ENCODE results near the gene ADGRV1.
"Not testable (repeated sequence)": the region's sequence is repeated elsewhere in the genome, so short reads cannot be mapped to it uniquely, and the experiment has no call there.

Gene ADGRV1

DNA sequence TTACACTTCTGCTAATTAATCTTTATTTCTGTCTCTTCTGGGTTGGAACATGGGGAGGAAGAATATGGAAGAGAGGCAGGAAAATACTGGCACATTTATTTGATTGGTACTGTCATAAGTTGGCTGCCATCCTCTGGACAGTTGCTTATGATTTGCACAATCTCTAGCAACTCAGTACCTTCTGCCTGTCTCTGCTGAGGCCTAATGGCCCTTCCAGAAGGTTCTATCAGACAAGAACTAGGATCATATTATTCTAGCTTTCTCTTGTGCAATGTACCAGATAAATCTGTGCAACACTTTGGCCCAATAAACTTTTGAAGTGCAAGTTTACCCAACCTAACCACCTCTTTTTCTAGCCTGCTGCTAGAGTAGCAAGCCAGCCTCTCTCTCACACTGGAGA lies 489.5 kb downstream of the ADGRV1 start:
- Mint-ChIP-seq H3K27me3 (peaks cover 7 to 15% of the 10 kb centered on the region in 2 donors), H3K4me1 (ENCODE audit: low read depth in 2 of 2) (no peaks in the 10 kb centered on the region), H3K27ac (no peak overlapping the region), H3K9me3 (peaks cover 0 to 4% of the 10 kb centered on the region in 2 donors), H3K4me3 (no peak overlapping the region), H3K36me3 (ENCODE audit: insufficient read depth) (no peaks in the 10 kb centered on the region)
- ATAC-seq (replicated peaks) (no peak), DNase-seq (no peak)

DNA sequence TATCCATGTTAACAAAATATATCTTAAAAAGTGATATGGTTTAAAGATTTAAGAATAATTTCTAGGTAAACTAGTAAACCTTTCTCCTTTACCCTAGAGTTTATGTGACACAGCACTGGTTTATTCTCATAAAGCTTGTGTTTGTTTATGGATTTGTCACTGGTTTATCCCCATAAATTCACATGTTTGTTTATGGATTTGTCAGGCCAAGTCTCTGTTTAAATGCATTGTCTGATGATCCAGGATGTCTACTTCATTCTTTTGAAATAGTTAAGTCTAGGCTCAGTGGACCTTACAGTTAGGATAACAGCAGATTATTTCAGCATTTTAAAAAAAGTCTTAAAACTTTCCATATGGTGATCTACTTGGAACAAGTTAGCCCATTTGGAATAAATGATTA lies 490.5 kb downstream of the ADGRV1 start:
- Mint-ChIP-seq H3K9me3 (peaks cover 0 to 4% of the 10 kb centered on the region in 2 donors), H3K4me1 (ENCODE audit: low read depth in 2 of 2) (no peaks in the 10 kb centered on the region), H3K27me3 (peaks cover 16 to 25% of the 10 kb centered on the region in 2 donors), H3K4me3 (no peak overlapping the region), H3K27ac (no peak overlapping the region), H3K36me3 (ENCODE audit: insufficient read depth) (no peaks in the 10 kb centered on the region)
- no peak for ATAC-seq (replicated peaks)
- no peak for DNase-seq

DNA sequence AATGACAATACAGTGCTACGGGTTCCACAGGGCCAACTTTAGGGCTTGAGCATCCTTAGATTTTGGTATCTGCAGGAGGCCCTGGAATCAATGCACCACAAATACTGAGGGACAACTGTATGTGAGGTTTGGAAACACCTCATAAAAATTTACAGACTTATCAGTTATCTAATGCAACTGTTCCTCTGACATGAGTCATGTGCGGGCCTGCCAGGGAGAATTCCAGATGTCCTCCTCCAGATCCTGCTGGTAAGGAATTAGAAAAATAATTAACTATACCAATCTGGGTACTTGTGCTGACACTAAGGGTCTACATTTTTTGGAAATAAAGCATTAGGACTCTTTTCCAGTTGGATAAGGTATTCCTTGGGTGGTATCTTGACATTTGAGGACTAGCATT lies 491.2 kb downstream of the ADGRV1 start:
- H3K4me3 Mint-ChIP-seq = no peak overlapping the region
- peaks cover 13 to 31% of the 10 kb centered on the region in 2 donors for H3K27me3 Mint-ChIP-seq
- no peaks in the 10 kb centered on the region for H3K4me1 Mint-ChIP-seq (ENCODE audit: low read depth in 2 of 2)
- H3K27ac Mint-ChIP-seq = no peak overlapping the region
- H3K36me3 Mint-ChIP-seq (ENCODE audit: insufficient read depth) = no peaks in the 10 kb centered on the region
- H3K9me3 Mint-ChIP-seq = peaks cover 0 to 2% of the 10 kb centered on the region in 2 donors
- ATAC-seq (replicated peaks) (no peak), DNase-seq (no peak)

DNA sequence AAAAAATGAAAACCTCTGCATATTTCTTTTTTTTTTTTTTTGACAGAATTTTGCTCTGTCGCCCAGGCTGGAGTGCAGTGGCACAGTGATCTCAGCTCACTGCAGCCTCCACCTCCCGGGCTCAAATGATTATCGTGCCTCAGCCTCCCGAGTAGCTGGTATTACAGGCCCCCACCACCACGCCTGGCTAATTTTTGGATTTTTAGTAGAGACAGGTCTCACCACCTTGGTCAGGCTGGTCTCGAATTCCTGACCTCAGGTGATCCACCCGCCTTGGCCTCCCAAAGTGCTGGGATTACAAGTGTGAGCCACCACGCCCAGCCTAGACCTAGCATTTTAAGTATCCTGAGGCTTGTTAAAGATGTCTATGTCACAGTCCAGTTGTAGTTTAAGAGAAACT lies 493.8 kb downstream of the ADGRV1 start:
- H3K36me3 Mint-ChIP-seq (ENCODE audit: insufficient read depth); ATAC-seq (replicated peaks); H3K9me3 Mint-ChIP-seq; H3K4me1 Mint-ChIP-seq (ENCODE audit: low read depth in 2 of 2); DNase-seq; H3K4me3 Mint-ChIP-seq; H3K27ac Mint-ChIP-seq: not testable (repeated sequence)
- peaks cover 14 to 23% of the 10 kb centered on the region in 2 donors for H3K27me3 Mint-ChIP-seq

DNA sequence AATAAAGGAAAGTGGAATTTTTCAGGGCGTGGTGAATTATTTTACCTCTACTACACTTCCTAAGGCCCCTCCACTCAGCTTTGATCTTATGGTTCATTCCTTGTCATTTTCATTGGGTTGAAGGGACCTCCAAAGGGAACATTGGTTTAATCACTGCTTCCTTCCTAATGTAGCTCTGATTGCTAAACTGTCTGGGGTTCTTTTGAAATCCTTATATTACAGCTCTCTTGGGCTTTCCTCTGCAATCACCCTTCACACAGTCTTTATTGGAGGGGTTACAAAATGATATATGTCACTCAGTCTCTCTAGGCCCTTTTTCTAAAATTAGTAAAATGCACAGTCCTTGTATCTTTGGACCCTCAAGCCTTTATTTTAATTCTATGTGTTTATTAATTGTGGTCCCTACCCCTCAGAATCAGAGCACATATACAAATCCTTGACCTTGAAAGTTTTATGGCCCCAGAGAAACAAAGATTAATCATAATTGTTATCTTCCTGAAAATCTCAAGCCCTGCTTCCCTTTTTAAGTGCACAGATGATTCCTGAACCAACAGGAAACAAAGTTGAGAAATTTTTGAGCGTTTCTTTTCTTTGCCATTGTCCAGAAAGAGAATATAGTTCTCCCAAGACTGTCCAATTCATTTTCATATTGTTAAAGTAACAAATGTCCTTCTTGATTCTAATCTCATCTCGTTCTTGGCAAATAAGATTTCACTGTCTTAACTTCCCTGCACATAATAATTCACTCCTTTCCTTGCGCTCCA lies 494.6 kb downstream of the ADGRV1 start:
- H3K4me3 Mint-ChIP-seq = no peak overlapping the region
- no peaks in the 10 kb centered on the region for H3K9me3 Mint-ChIP-seq
- DNase-seq = no peak
- no peak for ATAC-seq (replicated peaks)
- H3K36me3 Mint-ChIP-seq (ENCODE audit: insufficient read depth) = no peaks in the 10 kb centered on the region
- no peaks in the 10 kb centered on the region for H3K4me1 Mint-ChIP-seq (ENCODE audit: low read depth in 2 of 2)
- H3K27ac Mint-ChIP-seq = no peak overlapping the region
- H3K27me3 Mint-ChIP-seq = peaks cover 14 to 23% of the 10 kb centered on the region in 2 donors

DNA sequence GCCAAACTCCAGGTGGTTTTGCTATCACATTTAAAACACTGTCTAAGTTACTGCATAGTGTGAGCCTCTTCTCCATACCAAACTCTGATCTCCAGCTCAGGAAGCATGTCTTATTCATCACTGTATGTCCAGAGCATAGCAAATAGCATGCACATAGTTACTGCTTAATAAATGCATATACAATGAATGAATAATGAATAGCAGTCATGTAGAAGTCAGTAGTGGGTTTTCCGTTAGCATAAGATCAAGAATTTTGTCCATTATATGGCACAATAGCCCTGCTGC lies 495.1 kb downstream of the ADGRV1 start:
- no peak overlapping the region for H3K27ac Mint-ChIP-seq
- no peaks in the 10 kb centered on the region for H3K4me1 Mint-ChIP-seq (ENCODE audit: low read depth in 2 of 2)
- DNase-seq = no peak
- H3K9me3 Mint-ChIP-seq = no peaks in the 10 kb centered on the region
- no peak for ATAC-seq (replicated peaks)
- no peaks in the 10 kb centered on the region for H3K36me3 Mint-ChIP-seq (ENCODE audit: insufficient read depth)
- H3K4me3 Mint-ChIP-seq = no peak overlapping the region
- peaks cover 14 to 27% of the 10 kb centered on the region in 2 donors for H3K27me3 Mint-ChIP-seq

DNA sequence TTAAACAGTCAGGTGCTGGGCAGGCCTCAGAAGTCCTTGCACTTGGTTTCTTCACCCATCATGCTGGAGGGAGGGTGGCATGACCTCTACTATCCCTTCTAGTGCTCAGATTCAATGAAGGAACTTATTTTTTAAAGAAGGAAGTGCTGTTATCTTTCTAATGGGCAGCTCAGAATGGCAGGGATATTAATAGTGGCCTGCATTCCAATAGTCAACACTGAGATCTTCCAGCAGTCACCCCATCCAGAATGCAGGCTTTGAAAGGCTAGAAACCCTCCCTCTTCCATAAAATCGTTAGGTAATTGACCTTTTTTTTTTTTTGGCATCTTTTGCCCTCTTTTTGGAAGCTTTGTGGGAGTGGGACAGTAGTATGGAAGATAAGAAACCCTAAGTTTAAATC lies 499.6 kb downstream of the ADGRV1 start:
- ATAC-seq (replicated peaks) (no peak), DNase-seq (no peak)
- H3K36me3 Mint-ChIP-seq (ENCODE audit: insufficient read depth) = no peaks in the 10 kb centered on the region
- no peaks in the 10 kb centered on the region for H3K4me1 Mint-ChIP-seq (ENCODE audit: low read depth in 2 of 2)
- H3K4me3 Mint-ChIP-seq = no peak overlapping the region
- no peak overlapping the region for H3K27ac Mint-ChIP-seq
- H3K9me3 Mint-ChIP-seq = no peaks in the 10 kb centered on the region
- H3K27me3 Mint-ChIP-seq = peaks cover 22 to 33% of the 10 kb centered on the region in 2 donors

DNA sequence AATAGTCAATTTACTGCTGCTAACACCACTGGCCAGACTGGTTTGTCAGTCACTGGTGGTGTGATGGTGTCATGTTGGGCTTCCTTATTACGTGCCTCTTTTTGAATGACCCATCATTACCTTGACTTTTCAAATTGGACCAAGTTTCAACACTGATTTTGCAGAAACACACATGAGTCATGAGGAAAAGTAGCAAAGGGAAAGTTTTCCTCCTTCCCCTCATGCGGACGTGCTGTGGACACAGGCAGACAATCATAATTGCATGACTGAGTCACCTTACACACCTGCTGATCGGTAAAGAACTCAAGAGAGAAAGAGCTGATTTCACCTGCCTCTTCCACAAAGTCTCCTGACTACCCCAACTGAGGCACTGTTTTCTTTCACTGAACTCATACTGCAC lies 500.0 kb downstream of the ADGRV1 start:
- DNase-seq (no peak), ATAC-seq (replicated peaks) (no peak)
- H3K27ac Mint-ChIP-seq = no peak overlapping the region
- peaks cover 18 to 33% of the 10 kb centered on the region in 2 donors for H3K27me3 Mint-ChIP-seq
- no peak overlapping the region for H3K4me3 Mint-ChIP-seq
- H3K9me3 Mint-ChIP-seq = no peaks in the 10 kb centered on the region
- no peaks in the 10 kb centered on the region for H3K36me3 Mint-ChIP-seq (ENCODE audit: insufficient read depth)
- H3K4me1 Mint-ChIP-seq (ENCODE audit: low read depth in 2 of 2) = no peaks in the 10 kb centered on the region

DNA sequence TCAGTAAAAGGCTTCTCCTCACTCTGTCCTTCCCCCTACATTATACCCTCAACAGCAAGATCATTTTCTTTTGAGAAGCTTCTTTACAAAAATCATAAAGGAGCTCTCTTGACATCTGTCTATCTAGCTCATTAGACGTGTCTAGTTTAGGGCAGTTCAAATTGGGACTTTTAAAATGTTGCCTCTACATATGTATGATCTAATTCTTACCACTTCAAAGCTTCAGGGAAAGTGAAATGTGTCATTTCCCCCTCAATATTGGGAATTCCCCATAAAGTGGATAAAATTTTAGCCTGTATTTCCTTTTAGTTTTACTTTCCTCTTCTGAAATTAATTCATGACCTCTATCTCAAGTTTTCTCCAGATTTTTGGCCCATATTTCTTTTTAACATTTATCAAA lies 500.8 kb downstream of the ADGRV1 start:
- Mint-ChIP-seq H3K27me3 (peaks cover 20 to 29% of the 10 kb centered on the region in 2 donors), H3K4me3 (no peak overlapping the region), H3K36me3 (ENCODE audit: insufficient read depth) (no peaks in the 10 kb centered on the region), H3K9me3 (no peaks in the 10 kb centered on the region), H3K4me1 (ENCODE audit: low read depth in 2 of 2) (no peaks in the 10 kb centered on the region), H3K27ac (no peak overlapping the region)
- DNase-seq = no peak
- no peak for ATAC-seq (replicated peaks)

DNA sequence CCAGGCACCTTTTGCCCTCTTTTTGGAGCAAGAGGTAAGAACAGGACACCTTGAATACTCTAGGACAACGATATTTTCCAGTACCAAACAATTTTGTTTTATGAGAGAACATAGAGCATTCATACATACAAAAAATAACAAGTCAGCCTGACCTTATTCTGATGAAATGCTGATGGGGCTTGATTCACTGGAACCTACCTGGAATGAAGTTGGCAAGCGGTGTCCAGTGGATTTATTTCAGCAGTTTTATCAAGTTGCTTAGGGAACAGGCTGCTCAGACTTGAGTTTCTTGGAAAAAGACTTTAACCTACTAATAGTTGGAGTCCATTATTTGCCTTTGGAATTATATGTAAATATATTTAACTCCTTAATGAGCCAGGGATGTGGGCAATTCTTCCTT lies 502.5 kb downstream of the ADGRV1 start:
- Mint-ChIP-seq H3K27me3 (peaks cover 25 to 31% of the 10 kb centered on the region in 2 donors), H3K4me1 (ENCODE audit: low read depth in 2 of 2) (no peaks in the 10 kb centered on the region), H3K36me3 (ENCODE audit: insufficient read depth) (no peaks in the 10 kb centered on the region), H3K9me3 (no peaks in the 10 kb centered on the region), H3K27ac (no peak overlapping the region), H3K4me3 (no peak overlapping the region)
- DNase-seq (no peak), ATAC-seq (replicated peaks) (no peak)

DNA sequence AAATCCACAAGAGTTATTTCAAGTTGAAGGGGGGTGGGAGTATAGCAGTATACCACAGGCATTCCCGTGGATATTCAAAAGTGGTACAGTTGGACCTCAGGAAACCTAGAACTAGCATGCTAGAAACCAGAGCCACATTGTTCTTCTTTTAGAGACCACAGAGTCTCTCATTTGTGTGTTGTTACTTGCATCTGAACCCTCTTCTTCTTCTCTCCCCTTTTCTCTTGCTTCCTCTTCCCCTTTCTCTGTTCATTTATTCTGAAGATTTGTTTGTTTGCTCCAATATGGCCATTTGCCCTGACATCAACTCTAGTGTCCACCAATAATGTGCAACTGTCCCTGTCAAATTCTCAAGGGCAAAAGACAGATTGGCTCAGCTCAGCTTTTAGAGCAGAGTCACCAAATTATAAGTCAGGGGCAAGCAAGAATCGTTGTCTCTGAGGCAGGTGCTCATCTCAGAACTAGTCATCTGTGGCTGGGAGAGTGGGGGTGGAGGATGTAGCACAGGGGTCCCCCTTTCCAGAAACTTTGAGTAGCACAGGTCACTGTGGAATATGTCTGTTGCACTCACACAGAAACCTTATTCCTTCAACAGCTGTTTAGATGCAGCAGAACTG lies 503.5 kb downstream of the ADGRV1 start:
- Mint-ChIP-seq H3K4me1 (ENCODE audit: low read depth in 2 of 2) (no peaks in the 10 kb centered on the region), H3K27me3 (peaks cover 29 to 41% of the 10 kb centered on the region in 2 donors), H3K36me3 (ENCODE audit: insufficient read depth) (no peaks in the 10 kb centered on the region), H3K4me3 (no peak overlapping the region), H3K27ac (no peak overlapping the region), H3K9me3 (no peaks in the 10 kb centered on the region)
- no peak for ATAC-seq (replicated peaks)
- no peak for DNase-seq

DNA sequence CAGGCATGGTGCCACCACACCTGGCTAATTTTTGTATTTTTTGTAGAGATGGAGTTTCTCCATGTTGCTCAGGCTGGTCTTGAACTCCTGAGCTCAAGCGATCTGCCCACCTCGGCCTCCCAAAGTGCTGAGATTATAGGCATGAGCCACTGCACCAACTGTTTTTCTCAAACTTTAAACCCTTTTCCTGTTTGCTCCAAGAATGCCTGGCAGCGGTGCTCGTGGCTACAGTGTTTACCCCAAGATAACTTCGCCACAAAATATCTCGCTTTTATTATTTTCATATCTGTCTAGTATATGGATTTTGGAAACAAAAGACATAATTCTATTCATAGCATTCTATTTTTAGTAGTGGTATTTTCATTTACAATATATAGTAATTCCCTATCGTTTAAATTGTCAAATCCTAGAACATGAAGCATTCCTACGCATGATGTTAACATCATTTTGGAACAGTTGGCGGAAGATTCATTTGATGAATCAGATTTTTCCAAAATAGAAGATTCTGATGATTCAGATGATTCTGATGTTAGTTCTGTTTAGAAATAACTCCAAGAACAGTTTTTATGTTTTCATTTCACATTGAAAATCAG lies 504.6 kb downstream of the ADGRV1 start:
- not testable (repeated sequence) for H3K27ac Mint-ChIP-seq; H3K4me1 Mint-ChIP-seq (ENCODE audit: low read depth in 2 of 2); ATAC-seq (replicated peaks); H3K9me3 Mint-ChIP-seq; DNase-seq; H3K36me3 Mint-ChIP-seq (ENCODE audit: insufficient read depth); H3K4me3 Mint-ChIP-seq
- peaks cover 29 to 48% of the 10 kb centered on the region in 2 donors for H3K27me3 Mint-ChIP-seq

DNA sequence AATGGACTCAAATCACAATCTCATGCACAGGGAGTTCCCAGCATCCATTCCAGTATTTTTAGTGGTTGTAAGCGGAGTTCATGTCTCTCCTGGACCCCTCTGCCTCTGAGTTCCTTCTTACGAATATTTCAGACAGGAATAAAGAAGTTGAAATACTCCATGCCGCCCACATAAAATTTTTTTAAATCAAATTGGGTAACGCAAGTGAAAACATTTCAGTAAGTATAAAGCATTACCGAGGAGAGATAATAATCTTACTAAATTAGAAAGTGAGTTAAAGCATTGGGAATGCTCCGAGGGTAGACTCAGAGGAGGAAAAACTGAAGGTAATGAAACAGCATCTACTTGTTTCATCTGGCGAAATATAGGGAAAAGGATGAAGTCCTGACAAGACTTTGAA lies 506.9 kb downstream of the ADGRV1 start:
- no peaks in the 10 kb centered on the region for H3K4me1 Mint-ChIP-seq (ENCODE audit: low read depth in 2 of 2)
- H3K9me3 Mint-ChIP-seq = no peaks in the 10 kb centered on the region
- ATAC-seq (replicated peaks) (no peak), DNase-seq (no peak)
- H3K4me3 Mint-ChIP-seq = no peak overlapping the region
- peaks cover 29 to 41% of the 10 kb centered on the region in 2 donors for H3K27me3 Mint-ChIP-seq
- H3K36me3 Mint-ChIP-seq (ENCODE audit: insufficient read depth) = no peaks in the 10 kb centered on the region
- H3K27ac Mint-ChIP-seq = no peak overlapping the region

DNA sequence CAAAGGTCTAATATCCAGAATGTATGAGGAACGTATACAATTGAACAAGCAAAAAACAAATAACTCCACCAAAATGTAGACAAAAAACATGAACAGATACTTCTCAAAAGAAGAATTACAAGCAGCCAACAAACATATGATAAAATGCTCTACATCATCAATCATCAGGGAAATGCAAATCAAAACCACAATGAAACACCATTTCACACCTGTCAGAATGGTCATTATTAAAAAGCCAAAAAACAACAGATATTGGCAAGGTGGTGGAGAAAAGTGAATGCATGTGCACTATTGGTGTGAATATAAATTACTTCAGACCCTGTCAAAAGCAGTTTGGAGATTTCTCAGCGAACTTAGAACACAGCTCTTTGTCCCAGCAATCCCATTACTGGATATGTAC lies 510.8 kb downstream of the ADGRV1 start:
- peaks cover 17 to 23% of the 10 kb centered on the region in 2 donors for H3K27me3 Mint-ChIP-seq
- no peaks in the 10 kb centered on the region for H3K4me1 Mint-ChIP-seq (ENCODE audit: low read depth in 2 of 2)
- H3K27ac Mint-ChIP-seq = no peak overlapping the region
- H3K36me3 Mint-ChIP-seq (ENCODE audit: insufficient read depth) = no peaks in the 10 kb centered on the region
- no peaks in the 10 kb centered on the region for H3K9me3 Mint-ChIP-seq
- DNase-seq (no peak), ATAC-seq (replicated peaks) (no peak)
- H3K4me3 Mint-ChIP-seq = no peak overlapping the region

All from effector memory CD8-positive, alpha-beta T cell (primary cell).